HG03066 (cell line): ENCODE results near the gene LRP1.

Source experiments
- ATAC-seq: cut with Tn5 transposase; IDR thresholded peaks from one replicate; pipeline ENCODE4 v1.9.1; 2021; ENCODE audit warnings: low read depth; ENCODE audit not compliant: unreplicated experiment

LRP1 gene

DNA sequence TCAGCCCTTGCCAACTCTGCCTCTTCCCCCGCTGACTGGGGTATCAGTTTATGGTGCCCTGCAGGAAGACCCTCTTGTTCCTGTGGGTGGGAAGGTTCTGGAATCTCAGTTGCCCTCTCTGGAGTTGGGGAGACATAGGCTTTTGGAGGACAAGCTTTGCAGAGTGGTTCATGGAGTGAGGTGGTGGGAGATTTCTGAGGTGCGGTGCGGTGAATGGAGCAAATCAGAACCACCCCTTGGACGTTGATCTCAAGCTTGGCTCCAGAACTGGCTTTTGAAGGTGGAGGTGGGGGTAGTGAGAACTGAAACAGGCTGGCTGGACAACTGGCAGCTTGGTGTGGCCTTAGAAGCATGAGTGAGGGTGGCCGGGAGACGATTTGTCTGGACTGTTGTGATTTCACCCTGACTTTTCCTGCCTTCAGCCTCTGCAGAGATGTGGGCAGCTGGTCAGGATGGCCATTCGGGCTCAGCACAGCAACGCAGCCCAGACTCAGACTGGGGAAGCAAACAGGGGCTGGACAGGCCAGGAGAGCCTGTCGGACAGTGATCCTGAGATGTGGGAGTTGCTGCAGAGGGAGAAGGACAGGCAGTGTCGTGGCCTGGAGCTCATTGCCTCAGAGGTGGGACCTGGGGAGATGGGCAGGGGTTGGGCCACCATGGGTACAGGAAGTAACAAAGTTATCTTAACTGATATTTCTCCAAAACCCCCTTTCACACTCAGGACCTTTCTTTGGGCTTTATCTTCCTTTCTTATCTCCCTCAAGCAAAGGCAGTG, 102.3 kb downstream of the LRP1 start:
- ATAC-seq, result no peak

GRCh38 chr12:57231276-57232021, 103.2 kb downstream of the LRP1 start:
- no peak for ATAC-seq

DNA sequence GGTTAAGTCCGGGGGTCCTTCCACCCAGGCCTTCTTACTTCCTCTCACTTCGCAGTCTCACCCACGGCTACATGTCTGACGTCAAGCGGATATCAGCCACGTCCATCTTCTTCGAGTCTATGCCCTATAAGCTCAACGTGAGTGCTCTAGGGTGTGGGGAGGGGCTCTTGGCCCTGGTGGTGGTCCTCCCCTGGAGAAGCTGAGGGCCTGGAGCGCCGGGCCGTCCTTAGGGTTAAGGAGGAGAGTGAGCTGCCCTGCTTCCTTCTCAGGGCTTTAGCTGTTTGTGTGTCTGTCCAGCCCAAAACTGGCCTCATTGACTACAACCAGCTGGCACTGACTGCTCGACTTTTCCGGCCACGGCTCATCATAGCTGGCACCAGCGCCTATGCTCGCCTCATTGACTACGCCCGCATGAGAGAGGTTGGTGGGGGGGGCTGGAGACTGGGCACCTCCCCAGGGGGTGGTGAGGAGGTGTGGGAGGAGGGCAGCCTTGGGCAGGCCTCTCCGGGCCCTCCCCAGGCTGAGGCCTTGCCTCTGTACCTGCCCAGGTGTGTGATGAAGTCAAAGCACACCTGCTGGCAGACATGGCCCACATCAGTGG, 104.0 kb downstream of the LRP1 start:
- no peak for ATAC-seq

- ATAC-seq, result no peak
These were observed 105.3 kb downstream of the LRP1 start for GRCh38 chr12:57233357-57234232.

- no peak for ATAC-seq
These were observed 105.9 kb downstream of the LRP1 start for GRCh38 chr12:57234233-57234570.

- no peak for ATAC-seq
These were observed 106.3 kb downstream of the LRP1 start for GRCh38 chr12:57234571-57235016.

DNA sequence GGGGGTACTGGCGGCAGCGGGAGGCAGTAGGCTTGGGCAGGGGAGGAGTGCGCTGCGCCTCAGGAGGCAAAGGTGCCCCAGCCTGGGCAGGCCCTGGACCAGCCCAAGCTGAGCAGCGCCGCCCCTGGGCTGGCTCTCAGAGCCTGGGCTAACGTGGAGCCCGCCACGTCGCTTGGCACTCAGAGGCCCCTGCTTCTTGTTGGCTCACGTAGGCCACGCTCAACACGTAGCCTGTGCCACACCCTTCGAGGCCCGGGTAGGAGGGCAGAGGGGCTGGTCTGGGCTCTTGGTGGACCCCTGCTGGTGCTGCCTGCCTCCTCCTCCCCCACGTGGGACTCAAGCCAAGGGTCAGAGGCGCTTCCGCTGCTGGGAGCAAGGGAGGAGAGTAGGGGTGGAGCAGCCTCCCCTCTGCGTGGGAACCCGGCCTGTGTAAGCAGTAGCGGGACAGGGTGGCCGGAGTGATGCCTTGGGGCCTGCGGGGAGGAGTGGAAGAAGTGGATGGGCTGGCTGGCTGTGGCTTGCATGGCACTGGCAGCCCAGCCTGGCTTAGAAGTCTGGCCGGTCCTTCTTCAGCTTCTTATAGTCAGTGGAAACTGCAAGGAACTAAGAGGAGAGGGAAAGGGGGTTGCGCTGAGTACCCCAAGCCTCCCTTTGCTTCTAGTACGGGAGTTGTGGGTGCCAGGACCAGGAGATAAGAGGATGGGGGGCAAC, 106.9 kb downstream of the LRP1 start:
- no peak for ATAC-seq

DNA sequence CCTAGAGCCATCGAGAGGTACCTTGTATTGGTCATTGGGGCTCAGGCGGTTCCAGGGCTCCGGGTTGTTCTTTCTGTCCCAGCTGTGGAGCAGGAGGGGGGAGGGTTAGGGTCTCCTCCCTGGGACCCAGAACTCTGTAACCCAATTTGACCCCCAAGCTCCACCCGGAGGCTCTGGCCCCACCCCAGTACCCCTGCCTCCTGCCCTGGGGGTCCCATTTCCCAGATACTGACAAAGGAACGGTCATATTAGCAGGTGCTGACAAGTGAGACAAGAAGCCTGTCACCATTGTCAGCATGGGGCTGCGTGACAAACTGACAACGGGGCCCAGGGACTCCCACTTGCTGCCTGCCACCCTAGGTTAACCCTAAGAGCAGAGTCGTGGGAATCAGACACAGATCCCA, 107.4 kb downstream of the LRP1 start:
- ATAC-seq, result no peak

DNA sequence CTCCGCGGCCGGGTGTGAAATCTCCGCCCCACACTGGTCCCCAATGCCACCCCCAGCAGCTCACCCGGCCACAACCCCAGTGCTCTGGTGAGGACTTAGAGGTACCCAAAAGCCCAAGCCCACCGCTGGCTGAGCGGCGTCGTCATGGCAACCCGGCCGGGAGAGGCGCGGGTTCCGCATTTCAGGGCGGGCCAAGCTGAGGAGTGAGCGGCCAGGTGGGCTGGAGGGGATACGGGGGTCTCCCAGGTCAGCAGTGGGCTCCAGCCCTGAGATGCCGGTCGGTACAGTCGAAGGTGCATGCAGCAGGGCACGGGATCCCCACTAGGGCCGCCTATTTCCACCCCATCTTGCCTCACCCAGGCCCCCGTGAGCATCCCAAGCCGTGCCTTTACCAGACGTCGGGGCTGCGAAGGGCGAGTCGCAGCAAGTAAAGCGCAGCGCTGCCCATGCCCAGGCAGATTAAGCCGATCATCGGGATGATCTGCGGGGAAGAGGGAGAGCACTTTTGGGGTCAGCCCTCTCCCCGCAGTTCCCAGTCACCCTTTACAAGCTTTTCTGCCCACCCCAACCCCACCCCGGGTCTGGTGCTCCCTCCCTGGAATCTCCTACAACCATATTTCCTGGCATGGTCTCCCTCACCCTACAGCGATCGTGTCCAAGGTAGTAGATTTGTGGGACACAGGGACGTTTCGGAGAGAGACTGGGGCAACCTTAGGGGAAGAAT, 108.1 kb downstream of the LRP1 start:
- ATAC-seq, result no peak

- no peak for ATAC-seq
These were observed 108.8 kb downstream of the LRP1 start for GRCh38 chr12:57236925-57237595.

GRCh38 chr12:57237596-57237931, 109.3 kb downstream of the LRP1 start:
- no peak for ATAC-seq

DNA sequence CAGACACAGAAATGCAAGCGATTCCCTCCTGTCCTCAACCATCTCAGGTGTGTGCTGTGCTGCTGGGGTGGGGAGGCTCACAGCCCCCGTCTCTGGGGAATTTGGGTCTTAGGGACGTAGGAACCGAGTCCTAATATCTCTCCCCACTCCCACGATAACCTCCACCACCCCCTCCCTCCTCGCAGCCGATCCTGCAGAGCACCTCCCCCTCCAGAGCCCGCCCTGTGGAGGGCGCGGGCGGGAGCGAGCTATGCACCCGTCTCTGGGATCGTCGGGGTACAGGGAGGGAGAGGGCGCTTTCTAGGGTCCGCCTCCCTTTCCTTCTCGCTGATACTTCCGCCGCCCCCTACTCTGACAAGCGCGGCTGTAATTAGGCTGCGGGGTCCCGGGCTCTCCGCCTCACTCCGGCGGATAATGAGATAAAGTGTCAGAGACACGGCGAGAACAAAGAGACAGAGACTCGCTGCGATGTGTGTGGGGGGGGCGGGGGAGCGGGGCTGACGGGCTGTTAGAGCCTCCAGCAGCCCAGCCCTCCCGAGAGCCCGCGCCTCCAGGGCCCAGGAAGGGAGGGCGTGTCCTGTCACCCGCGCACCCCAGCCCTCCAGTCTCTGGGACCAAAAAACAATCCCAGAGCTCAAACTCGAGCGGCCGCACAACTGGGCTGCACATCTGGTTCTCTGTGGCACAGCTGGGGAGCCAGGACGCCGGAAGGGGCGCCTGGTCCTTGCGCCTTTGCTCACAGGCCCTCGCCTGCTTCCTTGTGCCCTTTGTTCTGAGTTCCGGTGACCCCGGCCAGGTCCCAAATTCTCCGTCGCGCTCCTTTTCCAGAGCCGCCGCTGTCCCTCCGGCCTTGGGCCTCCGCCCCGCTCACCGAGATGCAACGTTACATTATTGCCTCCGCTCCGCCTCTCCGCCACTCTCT, 109.9 kb downstream of the LRP1 start:
- no peak for ATAC-seq

- peak; percentile 38 for ATAC-seq
These were observed 110.7 kb downstream of the LRP1 start for GRCh38 chr12:57238854-57239554.

DNA sequence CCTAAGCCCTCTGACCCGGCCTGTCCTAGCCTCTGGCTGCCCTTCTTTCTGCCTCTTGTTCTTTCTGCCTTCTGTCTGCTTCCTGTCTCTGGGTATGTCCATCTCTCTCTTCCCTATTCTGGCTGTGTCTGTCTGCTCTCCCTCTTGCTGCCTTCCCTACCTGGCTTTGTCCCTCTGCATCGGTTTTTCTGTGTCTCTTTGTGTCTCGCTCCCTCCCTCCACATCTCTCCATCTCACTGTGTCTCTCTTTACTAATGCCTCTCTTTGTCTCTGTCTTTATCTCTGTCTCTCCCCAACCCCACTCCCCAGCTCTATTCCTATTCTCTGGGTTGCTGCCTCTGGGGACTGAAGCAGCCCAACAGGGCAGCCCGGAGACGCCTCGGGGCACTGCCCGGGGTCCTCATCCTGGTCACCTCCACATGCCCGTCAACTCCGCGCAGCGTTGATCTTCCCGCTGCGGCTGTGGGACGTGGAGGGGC, 111.3 kb downstream of the LRP1 start:
- no peak for ATAC-seq

DNA sequence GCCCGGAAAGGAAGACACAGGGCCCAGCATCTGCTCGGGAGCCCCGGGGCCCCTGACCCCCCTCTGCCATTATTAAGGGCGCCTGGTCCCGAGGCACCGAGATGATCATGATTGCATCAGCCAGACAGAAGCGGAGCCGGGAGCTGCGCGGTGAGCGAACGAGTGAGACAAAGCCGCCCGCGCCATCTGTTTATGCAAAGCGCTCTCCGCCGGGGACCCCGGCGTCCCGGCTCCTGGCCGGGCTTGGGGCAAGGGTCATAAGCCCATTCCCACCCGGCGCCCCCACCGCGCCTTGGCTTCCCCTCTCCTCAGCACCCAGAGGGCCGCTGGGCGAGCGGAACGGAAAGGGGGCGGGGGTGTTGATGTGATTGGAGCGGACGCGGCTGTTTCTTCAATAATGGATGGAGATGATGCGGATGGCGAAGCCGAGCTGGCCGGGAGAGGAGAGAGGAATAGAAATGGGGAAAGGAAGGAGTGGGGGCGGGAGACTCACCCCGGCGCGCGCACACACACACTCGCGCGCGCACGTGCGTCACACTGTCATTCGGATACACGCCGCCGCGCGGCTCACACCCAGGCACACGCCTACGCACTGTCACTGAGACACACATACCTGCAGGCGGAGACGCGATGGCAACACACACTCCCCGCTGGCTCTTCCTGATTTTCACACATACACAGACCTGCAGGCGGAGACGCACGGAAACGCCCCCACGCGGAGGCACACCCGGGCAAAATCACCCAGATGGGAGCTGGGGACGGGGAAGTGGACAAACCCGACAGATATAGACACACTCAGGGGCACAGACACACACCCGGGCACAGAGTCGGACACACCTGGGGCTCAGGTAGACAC, 112.0 kb downstream of the LRP1 start:
- no peak for ATAC-seq

- no peak for ATAC-seq
These were observed 112.7 kb downstream of the LRP1 start for GRCh38 chr12:57240926-57241401.
